GM06990 (cell line): ENCODE results near the gene GRID2.

Experiments used
- DNase-seq: peaks from one replicate; pipeline ENCODE4 v3.0.0-alpha.2; 2011; ENCODE audit not compliant: insufficient read length; ENCODE audit errors: extremely low read depth
- H3K27me3 ChIP-seq: replicated peaks from 2 replicates; pipeline ENCODE4 v1.6.0; 2011; ENCODE audit warnings: low read length; ENCODE audit not compliant: control insufficient read depth, insufficient read depth
- H3K36me3 ChIP-seq: 2 replicates; pipeline ENCODE4 v1.5.1; 2011; ENCODE audit warnings: low read length; ENCODE audit not compliant: control insufficient read depth, insufficient read depth
- H3K4me3 ChIP-seq: replicated peaks from 2 replicates; pipeline ENCODE4 v1.5.1; 2011; ENCODE audit warnings: low read depth, mild to moderate bottlenecking, control low read depth, low read length
- TF ChIP-seq, protein P1 (sequence below): IDR thresholded peaks from 2 replicates; pipeline ENCODE4 v1.5.1; 2011; ENCODE audit warnings: low read length, control low read depth, mild to moderate bottlenecking, inconsistent platforms; ENCODE audit not compliant: insufficient read depth, poor library complexity, severe bottlenecking

Gene GRID2

DNA sequence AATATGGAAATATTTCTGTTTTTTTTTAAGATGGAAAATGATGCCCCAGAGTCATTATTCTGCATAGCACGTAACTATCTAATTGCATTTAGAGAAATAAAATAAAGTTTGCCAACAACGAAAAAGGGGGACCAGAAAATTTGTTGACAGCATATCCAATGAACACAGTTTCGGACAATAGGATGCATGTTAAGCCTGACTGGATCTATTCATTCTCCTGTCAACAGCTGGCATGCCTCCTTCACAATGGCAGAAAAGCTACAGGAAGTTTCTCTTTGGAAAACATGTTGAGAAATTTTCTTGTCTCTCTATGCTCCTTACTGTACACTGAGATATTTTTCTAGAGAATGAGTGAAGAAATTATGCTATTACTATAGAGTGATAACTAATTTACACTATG is 262.5 kb downstream of the GRID2 start:
- no peaks in the 10 kb centered on the region for H3K27me3 ChIP-seq
- TF ChIP-seq, protein P1, sequence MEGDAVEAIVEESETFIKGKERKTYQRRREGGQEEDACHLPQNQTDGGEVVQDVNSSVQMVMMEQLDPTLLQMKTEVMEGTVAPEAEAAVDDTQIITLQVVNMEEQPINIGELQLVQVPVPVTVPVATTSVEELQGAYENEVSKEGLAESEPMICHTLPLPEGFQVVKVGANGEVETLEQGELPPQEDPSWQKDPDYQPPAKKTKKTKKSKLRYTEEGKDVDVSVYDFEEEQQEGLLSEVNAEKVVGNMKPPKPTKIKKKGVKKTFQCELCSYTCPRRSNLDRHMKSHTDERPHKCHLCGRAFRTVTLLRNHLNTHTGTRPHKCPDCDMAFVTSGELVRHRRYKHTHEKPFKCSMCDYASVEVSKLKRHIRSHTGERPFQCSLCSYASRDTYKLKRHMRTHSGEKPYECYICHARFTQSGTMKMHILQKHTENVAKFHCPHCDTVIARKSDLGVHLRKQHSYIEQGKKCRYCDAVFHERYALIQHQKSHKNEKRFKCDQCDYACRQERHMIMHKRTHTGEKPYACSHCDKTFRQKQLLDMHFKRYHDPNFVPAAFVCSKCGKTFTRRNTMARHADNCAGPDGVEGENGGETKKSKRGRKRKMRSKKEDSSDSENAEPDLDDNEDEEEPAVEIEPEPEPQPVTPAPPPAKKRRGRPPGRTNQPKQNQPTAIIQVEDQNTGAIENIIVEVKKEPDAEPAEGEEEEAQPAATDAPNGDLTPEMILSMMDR: no peak
- H3K4me3 ChIP-seq: no peak overlapping the region
- H3K36me3 ChIP-seq: no peaks in the 10 kb centered on the region
- no peak for DNase-seq

GRCh38 chr4:92580816-92581215 is 277.1 kb downstream of the GRID2 start:
- H3K4me3 ChIP-seq: no peak overlapping the region
- TF ChIP-seq, protein P1: no peak
- no peaks in the 10 kb centered on the region for H3K36me3 ChIP-seq

GRCh38 chr4:92599044-92599443 is 295.3 kb downstream of the GRID2 start:
- TF ChIP-seq, protein P1: no peak
- no peak for DNase-seq

More at GRCh38 chr4:92580816-92581215, 277.1 kb downstream of the GRID2 start:
- no peaks in the 10 kb centered on the region for H3K27me3 ChIP-seq
- no peak for DNase-seq

DNA sequence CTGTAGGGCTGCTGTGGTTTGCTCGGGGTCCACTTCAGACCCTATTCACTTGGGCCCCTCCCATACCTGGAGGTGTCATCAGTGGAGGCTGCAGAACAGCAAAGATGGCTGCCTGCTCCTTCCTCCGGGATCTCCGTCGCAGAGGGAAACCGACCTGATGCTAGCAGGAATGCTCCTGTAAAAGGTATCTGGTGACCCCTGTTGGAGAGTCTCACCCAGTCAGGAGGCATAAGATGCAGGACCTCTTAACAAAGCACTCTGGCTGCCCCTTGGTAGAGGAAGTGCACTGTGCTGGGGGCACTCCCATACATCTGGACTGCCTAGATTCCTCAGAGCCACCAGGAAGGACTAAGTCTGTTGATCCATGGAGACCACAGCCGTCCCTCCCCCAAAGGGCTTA is 296.9 kb downstream of the GRID2 start:
- Histone ChIP-seq H3K4me3 (no peak overlapping the region), H3K36me3 (no peaks in the 10 kb centered on the region), H3K27me3 (no peaks in the 10 kb centered on the region)
- no peak for DNase-seq
- TF ChIP-seq, protein P1: no peak

More at GRCh38 chr4:92599044-92599443, 295.3 kb downstream of the GRID2 start:
- no peaks in the 10 kb centered on the region for H3K27me3 ChIP-seq
- H3K4me3 ChIP-seq: no peak overlapping the region
- H3K36me3 ChIP-seq: no peaks in the 10 kb centered on the region

DNA sequence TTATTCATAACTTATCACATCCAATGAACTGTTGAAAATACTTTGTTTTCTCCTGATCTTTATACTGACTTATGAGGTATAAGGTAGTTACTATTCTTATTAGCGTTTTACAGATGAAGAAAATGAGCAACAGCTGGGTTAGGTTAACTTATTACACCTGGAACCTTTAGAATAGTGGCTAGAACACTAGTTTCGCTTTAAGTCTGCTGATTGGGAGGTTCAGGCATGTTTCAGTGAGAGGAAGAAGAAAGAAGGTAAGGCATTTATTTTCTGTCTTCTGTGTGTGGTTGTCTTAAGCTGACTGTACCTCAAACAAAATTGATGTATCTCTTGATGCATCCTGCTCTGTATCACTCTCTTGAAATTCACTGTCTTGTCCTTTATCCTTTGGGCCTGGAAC is 302.5 kb downstream of the GRID2 start:
- no peak overlapping the region for H3K4me3 ChIP-seq
- no peaks in the 10 kb centered on the region for H3K27me3 ChIP-seq
- DNase-seq: no peak
- H3K36me3 ChIP-seq: no peaks in the 10 kb centered on the region
- TF ChIP-seq, protein P1: no peak

GRCh38 chr4:92615049-92615448 is 311.3 kb downstream of the GRID2 start:
- TF ChIP-seq, protein P1: no peak
- no peaks in the 10 kb centered on the region for H3K27me3 ChIP-seq
- no peak for DNase-seq

More at GRCh38 chr4:92615049-92615448, 311.3 kb downstream of the GRID2 start:
- Histone ChIP-seq H3K4me3 (no peak overlapping the region), H3K36me3 (no peaks in the 10 kb centered on the region)
